ELR (cell line): Measurements from ENCODE around the gene ERAP2.

Experiments
- DNase-seq: peaks from one replicate; pipeline ENCODE4 v3.0.0-alpha.2; 2015; ENCODE audit warnings: low read depth

The ERAP2 gene

DNA sequence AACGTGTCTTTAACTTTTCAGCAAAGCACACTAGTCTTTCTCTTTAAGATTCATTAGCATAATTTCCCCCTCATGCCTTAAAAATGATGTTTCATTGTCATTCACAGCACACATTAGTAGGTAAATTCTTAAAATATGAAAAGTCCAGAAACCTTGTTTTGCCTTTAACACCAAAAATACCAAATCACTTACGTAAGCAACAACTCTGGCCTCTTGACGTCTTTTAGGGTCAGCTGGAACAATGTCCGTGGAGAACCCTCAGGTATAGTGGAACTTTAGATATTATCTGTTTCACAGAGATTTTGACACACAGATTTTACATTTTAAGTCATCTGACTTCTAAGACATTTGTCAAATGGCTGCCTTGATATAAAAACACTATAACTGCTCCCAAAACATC, 90.5 kb downstream of the ERAP2 start:
- DNase-seq: no peak

DNA sequence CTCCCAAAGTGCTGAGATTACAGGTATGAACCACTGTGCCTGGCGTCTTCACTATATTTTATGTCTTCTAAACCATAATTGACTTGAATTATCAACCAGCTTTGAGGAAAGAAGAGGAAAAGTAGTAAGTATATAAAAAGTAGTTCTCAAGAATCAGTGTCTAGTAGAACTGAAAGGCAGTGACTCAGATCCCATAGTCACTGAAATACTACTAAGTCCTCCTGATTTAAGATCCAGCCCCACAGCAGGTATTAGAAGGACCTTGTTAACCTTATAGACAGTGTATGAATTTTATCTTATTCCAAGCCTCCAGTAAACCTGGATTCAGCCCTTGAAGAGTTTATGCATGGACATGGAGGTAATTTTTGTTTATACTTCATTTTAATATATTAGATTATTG, 91.1 kb downstream of the ERAP2 start:
- DNase-seq: peak; percentile 49

- DNase-seq: peak; percentile 78
Measured at GRCh38 chr5:96968074-96968473, 91.8 kb downstream of the ERAP2 start.

DNA sequence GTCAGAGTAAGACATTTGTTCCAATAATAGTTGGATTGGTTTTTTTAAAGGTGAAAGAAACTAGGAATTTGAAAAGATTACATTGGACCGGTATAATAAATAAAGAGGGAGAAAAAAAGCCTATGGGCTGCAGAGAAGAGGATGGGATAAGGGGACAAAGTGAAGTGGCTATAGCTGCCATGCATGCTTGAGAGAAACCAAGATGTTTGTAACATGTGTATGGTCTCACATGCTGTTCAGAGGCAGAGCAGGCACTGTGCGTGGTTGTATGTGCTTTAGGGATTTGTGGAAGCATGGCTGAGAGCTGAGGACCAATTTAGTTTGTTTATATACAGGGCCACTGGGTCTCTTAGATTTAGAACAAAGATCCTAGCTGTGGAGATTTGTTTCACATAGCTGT, 92.3 kb downstream of the ERAP2 start:
- DNase-seq: no peak
